Thyroid gland (tissue), 4 donors: Measurements from ENCODE around the gene U2SURP.

Experiments used
- CTCF ChIP-seq, 6 experiments: fragments of 200-600 bp in 3 of 6; fragments of 450-650 bp in 3 of 6; sonication (generic) in 3 of 6; IDR thresholded peaks; one replicate each; pipeline ENCODE4 v1.5.1; 2016 to 2019; ENCODE audit warnings: antibody characterized with exemption in 6 of 6, mild to moderate bottlenecking in 2 of 6, inconsistent platforms in 1 of 6, moderate library complexity in 1 of 6
- POLR2A ChIP-seq, 2 donors: fragments of 450-650 bp; IDR thresholded peaks; one replicate each; pipeline ENCODE4 v1.6.1; 2017; ENCODE audit warnings: antibody characterized with exemption in 2 of 2, mild to moderate bottlenecking in 2 of 2, moderate library complexity in 1 of 2

GRCh38 chr3:143099210-143099609 lies 97.8 kb downstream of the U2SURP start:
- TF ChIP-seq POLR2A (IDR thresholded peaks at IDR 0.05) (no peak), CTCF (IDR thresholded peaks at IDR 0.05) (no peak)
